Motor neuron (in vitro differentiated cells): ENCODE results near the gene NBPF1. TPM values are rescaled to one million over a fixed set of nuclear protein-coding genes. Genes with fewer than 3 reads are reported as not detected.
"Not testable (repeated sequence)": the region's sequence is repeated elsewhere in the genome, so short reads cannot be mapped to it uniquely, and the experiment has no call there.

Source experiments
- ATAC-seq, 8 experiments: fragments of 200-7000 bp; cut with Tn5 transposase; replicated peaks in 6 of 8; 2 replicates each; pipeline ENCODE4 v1.8.0; 2021; ENCODE audit warnings: mild to moderate bottlenecking in 8 of 8, moderate library complexity in 8 of 8
- H3K27ac ChIP-seq, 2 donors: fragments of 250-450 bp; sonication (Bioruptor Pico); 2 replicates each; pipeline ENCODE4 v1.9.0; 2021; ENCODE audit warnings: antibody characterized with exemption in 2 of 2, mild to moderate bottlenecking in 2 of 2, moderate library complexity in 1 of 2
- H3K4me1 ChIP-seq, 2 donors: fragments of 250-450 bp; sonication (Bioruptor Pico); replicated peaks in 1 of 2; 2 replicates each; pipeline ENCODE4 v1.6.1; 2021; ENCODE audit warnings: antibody characterized with exemption in 2 of 2, mild to moderate bottlenecking in 2 of 2, moderate library complexity in 1 of 2
- H3K4me3 ChIP-seq, 5 donors: fragments of 250-450 bp; sonication (Bioruptor Pico); 2 replicates each; pipeline ENCODE4 v1.9.0; 2021; ENCODE audit warnings: antibody characterized with exemption in 5 of 5, mild to moderate bottlenecking in 5 of 5, moderate library complexity in 4 of 5
- WGBS, 10 experiments: fragments of 450-650 bp; shearing (Covaris generic); methylation state at CpG; one replicate each; pipeline ENCODE4 v1.0.0; 2022; 5-methylcytosine and 5-hydroxymethylcytosine counted together
- in situ Hi-C, 9 experiments: fragments of 400-800 bp; cut with MboI; loops; one replicate each; pipeline ENCODE4 v1.15.0; 2021; ENCODE audit warnings: low sequenced_read_pairs in 9 of 9, low pct_unique_long_range_greater_than_20kb in 2 of 9; ENCODE audit not compliant: unreplicated experiment in 9 of 9
- total RNA-seq, 8 experiments: library from RNA; unstranded; fragments of 300-600 nt; gene quantifications; 2 replicates each; pipeline versions ENCODE4 v1.2.3 to v1.2.4, GENCODE V29; 2022

NBPF1 gene
- total RNA-seq, 8 experiments from 2014 or later: 24.4 to 73.3 (median 37.4) TPM

- H3K4me1 ChIP-seq: peaks cover 18% of the 10 kb centered on the region in 2 donors
- 88 to 96% (median 91%) methylated on average over 4 to 14 of the region's 15 CpGs; no CpG with 5 or more reads in 2 of the 10 experiments for WGBS, 10 experiments
- not testable (repeated sequence) for H3K4me3 ChIP-seq, H3K27ac ChIP-seq, ATAC-seq
- in situ Hi-C loops: loop anchor here in 3 of 9 experiments (25.0 kb wide), 3 partner anchors 134 to 391 kb away; partner anchors contain the start of genes ATP13A2 (in 1 of the 3) and RNU1-1 (in 1 of the 3)
Measured at GRCh38 chr1:16646061-16646664, 32.8 kb upstream of the NBPF1 start.

- in situ Hi-C loops: loop anchor here in 3 of 9 experiments (25.0 kb wide), 3 partner anchors 133 to 392 kb away; partner anchors contain the start of genes ATP13A2 (in 1 of the 3) and RNU1-1 (in 1 of the 3)
- 90 to 100% (median 95%) methylated on average over 1 to 5 of the region's 7 CpGs; no CpG with 5 or more reads in 6 of the 10 experiments for WGBS, 10 experiments
- peak overlapping the region; percentile 64 to 86 for H3K27ac ChIP-seq
- ATAC-seq: not testable (repeated sequence)
- H3K4me1 ChIP-seq: peaks cover 18% of the 10 kb centered on the region in 2 donors
- peak overlapping the region in 1 of 5 donors; percentile 94 for H3K4me3 ChIP-seq
Measured at GRCh38 chr1:16645271-16646060, 32.1 kb upstream of the NBPF1 start.

- in situ Hi-C loops: loop anchor here in 3 of 9 experiments (25.0 kb wide), 3 partner anchors 132 to 393 kb away; partner anchors contain the start of genes ATP13A2 (in 1 of the 3) and RNU1-1 (in 1 of the 3)
- Histone ChIP-seq H3K4me3 (peak overlapping the region; percentile 79 to 96 (median 90)), H3K27ac (peak overlapping the region; percentile 64 to 86), H3K4me1 (peaks cover 18% of the 10 kb centered on the region in 2 donors)
- WGBS, 10 experiments: 0 to 64% (median 4%) methylated on average over 1 to 54 of the region's 61 CpGs
- ATAC-seq: peak; percentile 82 to 92 (median 91)
Measured at GRCh38 chr1:16644482-16645270, 31.3 kb upstream of the NBPF1 start.

GRCh38 chr1:16644193-16644481 lies 30.8 kb upstream of the NBPF1 start:
- ATAC-seq: peak in 2 of 8 experiments; percentile 41 to 65
- in situ Hi-C loops: loop anchor here in 3 of 9 experiments (25.0 kb wide), 3 partner anchors 132 to 393 kb away; partner anchors contain the start of genes ATP13A2 (in 1 of the 3) and RNU1-1 (in 1 of the 3)
- H3K27ac ChIP-seq: peak overlapping the region; percentile 37 to 86
- H3K4me1 ChIP-seq: peaks cover 18% of the 10 kb centered on the region in 2 donors
- peak overlapping the region; percentile 79 to 96 (median 90) for H3K4me3 ChIP-seq
- 0 to 4% (median 1%) methylated on average over 3 to 16 of the region's 16 CpGs; no CpG with 5 or more reads in 1 of the 10 experiments for WGBS, 10 experiments

GRCh38 chr1:16643476-16644192 lies 30.3 kb upstream of the NBPF1 start:
- in situ Hi-C loops: loop anchor here in 3 of 9 experiments (25.0 kb wide), 3 partner anchors 131 to 394 kb away; partner anchors contain the start of genes ATP13A2 (in 1 of the 3) and RNU1-1 (in 1 of the 3)

GRCh38 chr1:16643001-16643411 lies 29.6 kb upstream of the NBPF1 start:
- 85 to 100% (median 95%) methylated on average over 1 to 4 of the region's 4 CpGs; no CpG with 5 or more reads in 3 of the 10 experiments for WGBS, 10 experiments
- ATAC-seq, H3K27ac ChIP-seq: not testable (repeated sequence)
- in situ Hi-C loops: loop anchor here in 3 of 9 experiments (25.0 kb wide), 3 partner anchors 131 to 394 kb away; partner anchors contain the start of genes ATP13A2 (in 1 of the 3) and RNU1-1 (in 1 of the 3)
- peak overlapping the region in 4 of 5 donors; percentile 1 to 94 (median 9) for H3K4me3 ChIP-seq
- H3K4me1 ChIP-seq: peaks cover 18% of the 10 kb centered on the region in 2 donors

More at GRCh38 chr1:16643476-16644192, 30.3 kb upstream of the NBPF1 start:
- H3K27ac ChIP-seq: not testable (repeated sequence)
- 18 to 44% (median 24%) methylated on average over 6 to 12 of the region's 12 CpGs for WGBS, 10 experiments
- Histone ChIP-seq H3K4me1 (peaks cover 18% of the 10 kb centered on the region in 2 donors), H3K4me3 (peak overlapping the region; percentile 79 to 96 (median 90))
- ATAC-seq: peak in 6 of 8 experiments; percentile 3 to 25 (median 13)

- H3K4me3 ChIP-seq, ATAC-seq, H3K27ac ChIP-seq: not testable (repeated sequence)
- in situ Hi-C loops: loop anchor here in 3 of 9 experiments (25.0 kb wide), 3 partner anchors 130 to 395 kb away; partner anchors contain the start of genes ATP13A2 (in 1 of the 3) and RNU1-1 (in 1 of the 3)
- H3K4me1 ChIP-seq: peaks cover 18% of the 10 kb centered on the region in 2 donors
- WGBS, 10 experiments: 40 to 100% (median 88%) methylated on average over 1 to 8 of the region's 9 CpGs; no CpG with 5 or more reads in 1 of the 10 experiments
Measured at GRCh38 chr1:16642025-16642966, 28.9 kb upstream of the NBPF1 start.

GRCh38 chr1:16641159-16641975 lies 28.0 kb upstream of the NBPF1 start:
- not testable (repeated sequence) for H3K27ac ChIP-seq, H3K4me3 ChIP-seq, ATAC-seq
- in situ Hi-C loops: loop anchor here in 3 of 9 experiments (25.0 kb wide), 3 partner anchors 129 to 396 kb away; partner anchors contain the start of genes ATP13A2 (in 1 of the 3) and RNU1-1 (in 1 of the 3)
- WGBS, 10 experiments: 90 to 96% (median 93%) methylated on average over 8 of the region's 8 CpGs
- peaks cover 18% of the 10 kb centered on the region in 2 donors for H3K4me1 ChIP-seq

GRCh38 chr1:16639091-16640031 lies 26.0 kb upstream of the NBPF1 start:
- not testable (repeated sequence) for H3K4me3 ChIP-seq, H3K27ac ChIP-seq, ATAC-seq
- H3K4me1 ChIP-seq: peaks cover 11% of the 10 kb centered on the region in 2 donors
- in situ Hi-C loops: loop anchor here in 4 of 9 experiments (10.0 to 25.0 kb wide), 4 partner anchors 85 to 398 kb away; partner anchors contain the start of genes ATP13A2 (in 1 of the 4) and RNU1-1 (in 1 of the 4)
- 57 to 100% (median 74%) methylated on average over 2 to 11 of the region's 11 CpGs for WGBS, 10 experiments
